ENCODE measurements around the gene RPS27L. TPM values are rescaled to one million over a fixed set of nuclear protein-coding genes. Genes with fewer than 3 reads are reported as not detected.

Gene RPS27L
- total and polyA plus RNA-seq, 2 experiments from 2014 or later, result 85.9 to 1,011 TPM

DNA sequence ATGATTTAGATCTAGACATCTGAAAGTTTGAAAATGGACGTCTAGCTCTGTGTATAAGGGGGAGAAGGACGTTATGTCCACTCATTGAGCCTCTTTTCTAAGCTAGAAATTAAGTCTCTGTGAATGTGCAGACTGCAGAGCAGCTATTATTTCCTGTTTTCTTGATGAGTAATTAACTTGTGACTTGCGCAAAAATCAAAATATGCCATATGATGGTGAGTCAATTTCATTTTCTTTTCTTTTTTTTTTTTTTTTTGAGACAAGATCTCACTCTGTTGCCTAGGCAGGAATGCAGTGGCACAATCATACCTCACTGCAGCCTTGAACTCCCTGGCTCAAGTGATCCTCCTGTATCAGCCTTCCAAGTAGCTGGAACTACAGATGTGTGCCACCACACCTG is 21.5 kb downstream of the RPS27L start (continued):
- TF ChIP-seq, protein P1, sequence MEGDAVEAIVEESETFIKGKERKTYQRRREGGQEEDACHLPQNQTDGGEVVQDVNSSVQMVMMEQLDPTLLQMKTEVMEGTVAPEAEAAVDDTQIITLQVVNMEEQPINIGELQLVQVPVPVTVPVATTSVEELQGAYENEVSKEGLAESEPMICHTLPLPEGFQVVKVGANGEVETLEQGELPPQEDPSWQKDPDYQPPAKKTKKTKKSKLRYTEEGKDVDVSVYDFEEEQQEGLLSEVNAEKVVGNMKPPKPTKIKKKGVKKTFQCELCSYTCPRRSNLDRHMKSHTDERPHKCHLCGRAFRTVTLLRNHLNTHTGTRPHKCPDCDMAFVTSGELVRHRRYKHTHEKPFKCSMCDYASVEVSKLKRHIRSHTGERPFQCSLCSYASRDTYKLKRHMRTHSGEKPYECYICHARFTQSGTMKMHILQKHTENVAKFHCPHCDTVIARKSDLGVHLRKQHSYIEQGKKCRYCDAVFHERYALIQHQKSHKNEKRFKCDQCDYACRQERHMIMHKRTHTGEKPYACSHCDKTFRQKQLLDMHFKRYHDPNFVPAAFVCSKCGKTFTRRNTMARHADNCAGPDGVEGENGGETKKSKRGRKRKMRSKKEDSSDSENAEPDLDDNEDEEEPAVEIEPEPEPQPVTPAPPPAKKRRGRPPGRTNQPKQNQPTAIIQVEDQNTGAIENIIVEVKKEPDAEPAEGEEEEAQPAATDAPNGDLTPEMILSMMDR (conservative IDR thresholded peaks at IDR 0.05; ENCODE audit: low read depth in 2 of 2), result no peak
- TF ChIP-seq EZH2phosphoT487 (IDR thresholded peaks at IDR 0.05; ENCODE audit: unreplicated experiment), result no peak
- TF ChIP-seq, protein P2, sequence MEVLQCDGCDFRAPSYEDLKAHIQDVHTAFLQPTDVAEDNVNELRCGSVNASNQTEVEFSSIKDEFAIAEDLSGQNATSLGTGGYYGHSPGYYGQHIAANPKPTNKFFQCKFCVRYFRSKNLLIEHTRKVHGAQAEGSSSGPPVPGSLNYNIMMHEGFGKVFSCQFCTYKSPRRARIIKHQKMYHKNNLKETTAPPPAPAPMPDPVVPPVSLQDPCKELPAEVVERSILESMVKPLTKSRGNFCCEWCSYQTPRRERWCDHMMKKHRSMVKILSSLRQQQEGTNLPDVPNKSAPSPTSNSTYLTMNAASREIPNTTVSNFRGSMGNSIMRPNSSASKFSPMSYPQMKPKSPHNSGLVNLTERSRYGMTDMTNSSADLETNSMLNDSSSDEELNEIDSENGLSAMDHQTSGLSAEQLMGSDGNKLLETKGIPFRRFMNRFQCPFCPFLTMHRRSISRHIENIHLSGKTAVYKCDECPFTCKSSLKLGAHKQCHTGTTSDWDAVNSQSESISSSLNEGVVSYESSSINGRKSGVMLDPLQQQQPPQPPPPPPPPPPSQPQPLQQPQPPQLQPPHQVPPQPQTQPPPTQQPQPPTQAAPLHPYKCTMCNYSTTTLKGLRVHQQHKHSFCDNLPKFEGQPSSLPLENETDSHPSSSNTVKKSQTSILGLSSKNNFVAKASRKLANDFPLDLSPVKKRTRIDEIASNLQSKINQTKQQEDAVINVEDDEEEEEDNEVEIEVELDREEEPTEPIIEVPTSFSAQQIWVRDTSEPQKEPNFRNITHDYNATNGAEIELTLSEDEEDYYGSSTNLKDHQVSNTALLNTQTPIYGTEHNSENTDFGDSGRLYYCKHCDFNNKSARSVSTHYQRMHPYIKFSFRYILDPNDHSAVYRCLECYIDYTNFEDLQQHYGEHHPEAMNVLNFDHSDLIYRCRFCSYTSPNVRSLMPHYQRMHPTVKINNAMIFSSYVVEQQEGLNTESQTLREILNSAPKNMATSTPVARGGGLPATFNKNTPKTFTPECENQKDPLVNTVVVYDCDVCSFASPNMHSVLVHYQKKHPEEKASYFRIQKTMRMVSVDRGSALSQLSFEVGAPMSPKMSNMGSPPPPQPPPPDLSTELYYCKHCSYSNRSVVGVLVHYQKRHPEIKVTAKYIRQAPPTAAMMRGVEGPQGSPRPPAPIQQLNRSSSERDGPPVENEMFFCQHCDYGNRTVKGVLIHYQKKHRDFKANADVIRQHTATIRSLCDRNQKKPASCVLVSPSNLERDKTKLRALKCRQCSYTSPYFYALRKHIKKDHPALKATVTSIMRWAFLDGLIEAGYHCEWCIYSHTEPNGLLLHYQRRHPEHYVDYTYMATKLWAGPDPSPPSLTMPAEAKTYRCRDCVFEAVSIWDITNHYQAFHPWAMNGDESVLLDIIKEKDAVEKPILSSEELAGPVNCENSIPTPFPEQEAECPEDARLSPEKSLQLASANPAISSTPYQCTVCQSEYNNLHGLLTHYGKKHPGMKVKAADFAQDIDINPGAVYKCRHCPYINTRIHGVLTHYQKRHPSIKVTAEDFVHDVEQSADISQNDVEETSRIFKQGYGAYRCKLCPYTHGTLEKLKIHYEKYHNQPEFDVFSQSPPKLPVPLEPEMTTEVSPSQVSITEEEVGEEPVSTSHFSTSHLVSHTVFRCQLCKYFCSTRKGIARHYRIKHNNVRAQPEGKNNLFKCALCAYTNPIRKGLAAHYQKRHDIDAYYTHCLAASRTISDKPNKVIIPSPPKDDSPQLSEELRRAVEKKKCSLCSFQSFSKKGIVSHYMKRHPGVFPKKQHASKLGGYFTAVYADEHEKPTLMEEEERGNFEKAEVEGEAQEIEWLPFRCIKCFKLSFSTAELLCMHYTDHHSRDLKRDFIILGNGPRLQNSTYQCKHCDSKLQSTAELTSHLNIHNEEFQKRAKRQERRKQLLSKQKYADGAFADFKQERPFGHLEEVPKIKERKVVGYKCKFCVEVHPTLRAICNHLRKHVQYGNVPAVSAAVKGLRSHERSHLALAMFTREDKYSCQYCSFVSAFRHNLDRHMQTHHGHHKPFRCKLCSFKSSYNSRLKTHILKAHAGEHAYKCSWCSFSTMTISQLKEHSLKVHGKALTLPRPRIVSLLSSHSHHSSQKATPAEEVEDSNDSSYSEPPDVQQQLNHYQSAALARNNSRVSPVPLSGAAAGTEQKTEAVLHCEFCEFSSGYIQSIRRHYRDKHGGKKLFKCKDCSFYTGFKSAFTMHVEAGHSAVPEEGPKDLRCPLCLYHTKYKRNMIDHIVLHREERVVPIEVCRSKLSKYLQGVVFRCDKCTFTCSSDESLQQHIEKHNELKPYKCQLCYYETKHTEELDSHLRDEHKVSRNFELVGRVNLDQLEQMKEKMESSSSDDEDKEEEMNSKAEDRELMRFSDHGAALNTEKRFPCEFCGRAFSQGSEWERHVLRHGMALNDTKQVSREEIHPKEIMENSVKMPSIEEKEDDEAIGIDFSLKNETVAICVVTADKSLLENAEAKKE (CRISPR knock-in tag; IDR thresholded peaks at IDR 0.05), result no peak
- no peak for TF ChIP-seq ZNF114 (CRISPR knock-in tag; IDR thresholded peaks at IDR 0.05)
- TF ChIP-seq POLR2AphosphoS5 (IDR thresholded peaks at IDR 0.05; ENCODE audit: low read depth), result no peak
- no peak for TF ChIP-seq CREB1 (CRISPR knock-in tag; IDR thresholded peaks at IDR 0.05; ENCODE audit: low read depth)
- no peak for TF ChIP-seq ZNF331 (CRISPR knock-in tag; IDR thresholded peaks at IDR 0.05; ENCODE audit: low read depth)

DNA sequence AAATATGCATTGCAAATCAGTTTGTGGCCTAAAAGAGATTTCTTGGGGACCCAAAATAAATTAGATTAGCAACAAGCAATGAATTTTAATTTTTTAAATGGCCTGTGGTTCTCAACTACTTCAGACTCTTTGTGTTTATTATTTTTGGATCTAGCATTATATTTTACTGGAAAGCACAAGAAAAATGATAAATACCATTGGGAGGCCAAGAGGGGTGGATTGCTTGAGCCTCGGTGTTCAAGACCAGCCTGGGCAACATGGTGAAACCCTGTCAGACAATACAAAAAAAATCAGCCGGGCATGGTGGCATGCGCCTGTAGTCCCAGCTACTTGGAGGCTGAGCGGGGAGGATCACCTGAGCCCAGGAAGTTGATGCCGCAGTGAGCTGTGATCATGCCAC is 22.0 kb downstream of the RPS27L start:
- Mint-ChIP-seq H3K27me3 (ENCODE audit: insufficient read depth, low read depth, poor library complexity) (peaks cover 3% of the 10 kb centered on the region), H3K4me1 (0 out of 3 replicates have a peak, but pooled peaks cover 2% of the 10 kb centered on the region), H3K36me3 (ENCODE audit: low read depth) (no peaks in the 10 kb centered on the region), H3K27ac (no peak overlapping the region), H3K9me3 (no peaks in the 10 kb centered on the region), H3K4me3 (no peak overlapping the region)
- no peak for ATAC-seq
- Histone ChIP-seq H4K20me1 (replicated peaks; ENCODE audit: insufficient read depth) (no peaks in the 10 kb centered on the region), H3K27me3 (ENCODE audit: insufficient read depth) (no peaks in the 10 kb centered on the region), H3K4me1 (ENCODE audit: insufficient read depth) (no peaks in the 10 kb centered on the region), H2AFZ (no peak overlapping the region), H3K9me2 (ENCODE audit: insufficient read depth) (no peaks in the 10 kb centered on the region), H3K36me3 (ENCODE audit: insufficient read depth) (no peaks in the 10 kb centered on the region), H3K79me2 (replicated peaks; ENCODE audit: insufficient read depth) (no peaks in the 10 kb centered on the region), H3F3A (replicated peaks; ENCODE audit: low read depth) (no peaks in the 10 kb centered on the region), H3K27ac (ENCODE audit: low read depth) (no peak overlapping the region), H3K4me3 (no peak overlapping the region), H3K4me2 (no peak overlapping the region)
- DNase-seq (ENCODE audit: low spot score), result no peak
- TF ChIP-seq EZH2phosphoT487 (IDR thresholded peaks at IDR 0.05; ENCODE audit: unreplicated experiment) (no peak), ZNF331 (CRISPR knock-in tag; IDR thresholded peaks at IDR 0.05; ENCODE audit: low read depth) (no peak), ZNF114 (CRISPR knock-in tag; IDR thresholded peaks at IDR 0.05) (no peak), EZH2 (IDR thresholded peaks at IDR 0.05; ENCODE audit: low read depth, unreplicated experiment) (no peak), CREB1 (CRISPR knock-in tag; IDR thresholded peaks at IDR 0.05; ENCODE audit: low read depth) (no peak), STAT1 (IDR thresholded peaks at IDR 0.05; ENCODE audit: unreplicated experiment) (no peak)
- TF ChIP-seq, protein P3, sequence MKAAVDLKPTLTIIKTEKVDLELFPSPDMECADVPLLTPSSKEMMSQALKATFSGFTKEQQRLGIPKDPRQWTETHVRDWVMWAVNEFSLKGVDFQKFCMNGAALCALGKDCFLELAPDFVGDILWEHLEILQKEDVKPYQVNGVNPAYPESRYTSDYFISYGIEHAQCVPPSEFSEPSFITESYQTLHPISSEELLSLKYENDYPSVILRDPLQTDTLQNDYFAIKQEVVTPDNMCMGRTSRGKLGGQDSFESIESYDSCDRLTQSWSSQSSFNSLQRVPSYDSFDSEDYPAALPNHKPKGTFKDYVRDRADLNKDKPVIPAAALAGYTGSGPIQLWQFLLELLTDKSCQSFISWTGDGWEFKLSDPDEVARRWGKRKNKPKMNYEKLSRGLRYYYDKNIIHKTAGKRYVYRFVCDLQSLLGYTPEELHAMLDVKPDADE (IDR thresholded peaks at IDR 0.05), result no peak

Data from GM23338 (cell line).